Esophagus squamous epithelium (tissue), 5 donors: ENCODE results near the gene RAPGEF4. TPM values are rescaled to one million over a fixed set of nuclear protein-coding genes. Genes with fewer than 3 reads are reported as not detected.

Experiments
- DNase-seq: peaks from one replicate; lab custom pipeline; 2025; lab: John Stamatoyannopoulos, UW
- H3K27ac ChIP-seq, 4 donors: fragments of 200-600 bp; sonication (generic); one replicate each; pipeline ENCODE4 v1.5.1; 2016 to 2019; ENCODE audit warnings: mild to moderate bottlenecking in 1 of 4
- H3K27me3 ChIP-seq, 4 donors: fragments of 200-600 bp; sonication (generic); 1 replicate in 3 of 4; 2 replicates in 1 of 4; pipeline versions ENCODE4 v1.5.1 to v1.6.0; 2017 to 2021; ENCODE audit warnings: antibody characterized with exemption in 1 of 4
- H3K36me3 ChIP-seq, 3 donors: fragments of 200-600 bp; sonication (generic); one replicate each; pipeline ENCODE4 v1.5.1; 2016 to 2019
- H3K4me1 ChIP-seq, 3 donors: fragments of 200-600 bp; sonication (generic); one replicate each; pipeline ENCODE4 v1.5.1; 2017 to 2019
- H3K4me3 ChIP-seq, 4 donors: fragments of 200-600 bp; sonication (generic); 1 replicate in 3 of 4; 2 replicates in 1 of 4; pipeline ENCODE4 v1.5.1; 2016 to 2019; ENCODE audit warnings: mild to moderate bottlenecking in 2 of 4, moderate library complexity in 1 of 4
- H3K9me3 ChIP-seq, 3 donors: fragments of 200-600 bp; sonication (generic); one replicate each; pipeline ENCODE4 v1.5.1; 2016 to 2019
- POLR2A ChIP-seq, 4 donors: fragments of 450-650 bp; IDR thresholded peaks; one replicate each; pipeline ENCODE4 v1.6.1; 2017; ENCODE audit warnings: antibody characterized with exemption in 4 of 4, mild to moderate bottlenecking in 4 of 4, moderate library complexity in 3 of 4
- WGBS, 2 donors: methylation state at CpG; one replicate each; pipeline ENCODE4 v1.1.5; 2018; 5-methylcytosine and 5-hydroxymethylcytosine counted together
- intact Hi-C: fragments of 100-400 bp; cut with DNase I; formaldehyde crosslinking; loops from one replicate; pipeline ENCODE4 v1.15.0; 2022
- total RNA-seq, 4 donors: library from RNA; depleted of rRNA; stranded (reverse); fragments of >200 nt; gene quantifications; one replicate each; pipeline ENCODE4 v1.1.0, GENCODE V29; 2016
- TF ChIP-seq, protein P1 (sequence below), 6 experiments: fragments of 450-650 bp in 4 of 6; fragments of 200-600 bp in 2 of 6; sonication (generic) in 2 of 6; IDR thresholded peaks; one replicate each; pipeline ENCODE4 v1.5.1; 2016 to 2019; ENCODE audit warnings: antibody characterized with exemption in 6 of 6, mild to moderate bottlenecking in 4 of 6, moderate library complexity in 4 of 6
- donor health status: DM: yes; HTN: yes; CAD: no.

Gene RAPGEF4
- total RNA-seq, 4 donors from 2014 or later: 2.6 to 11.1 (median 2.9) TPM

DNA sequence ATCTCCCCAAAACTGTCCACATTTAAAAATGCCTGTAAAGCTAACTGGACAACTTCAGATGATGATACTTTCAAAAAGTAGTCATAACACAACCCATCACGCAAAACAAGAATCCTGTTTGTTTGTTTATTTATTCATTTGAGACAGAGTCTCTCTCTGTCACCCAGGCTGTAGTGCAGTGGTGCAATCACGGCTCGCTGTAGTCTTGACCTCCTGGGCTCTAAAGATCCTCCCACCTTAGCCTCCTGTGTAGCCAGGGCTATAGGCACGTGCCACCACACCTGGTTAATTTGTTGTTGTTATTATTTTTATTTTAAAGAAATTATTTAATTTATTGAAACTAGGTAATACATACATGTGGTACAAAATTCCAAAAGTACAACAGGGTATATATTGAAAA is 94.8 kb downstream of the RAPGEF4 start:
- H3K27ac ChIP-seq: no peak overlapping the region
- no peak for TF ChIP-seq POLR2A (IDR thresholded peaks at IDR 0.05)
- TF ChIP-seq, protein P1, sequence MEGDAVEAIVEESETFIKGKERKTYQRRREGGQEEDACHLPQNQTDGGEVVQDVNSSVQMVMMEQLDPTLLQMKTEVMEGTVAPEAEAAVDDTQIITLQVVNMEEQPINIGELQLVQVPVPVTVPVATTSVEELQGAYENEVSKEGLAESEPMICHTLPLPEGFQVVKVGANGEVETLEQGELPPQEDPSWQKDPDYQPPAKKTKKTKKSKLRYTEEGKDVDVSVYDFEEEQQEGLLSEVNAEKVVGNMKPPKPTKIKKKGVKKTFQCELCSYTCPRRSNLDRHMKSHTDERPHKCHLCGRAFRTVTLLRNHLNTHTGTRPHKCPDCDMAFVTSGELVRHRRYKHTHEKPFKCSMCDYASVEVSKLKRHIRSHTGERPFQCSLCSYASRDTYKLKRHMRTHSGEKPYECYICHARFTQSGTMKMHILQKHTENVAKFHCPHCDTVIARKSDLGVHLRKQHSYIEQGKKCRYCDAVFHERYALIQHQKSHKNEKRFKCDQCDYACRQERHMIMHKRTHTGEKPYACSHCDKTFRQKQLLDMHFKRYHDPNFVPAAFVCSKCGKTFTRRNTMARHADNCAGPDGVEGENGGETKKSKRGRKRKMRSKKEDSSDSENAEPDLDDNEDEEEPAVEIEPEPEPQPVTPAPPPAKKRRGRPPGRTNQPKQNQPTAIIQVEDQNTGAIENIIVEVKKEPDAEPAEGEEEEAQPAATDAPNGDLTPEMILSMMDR (IDR thresholded peaks at IDR 0.05): no peak
- intact Hi-C loops: no loop called here
- 89 to 93% methylated on average over 4 of the region's 4 CpGs for WGBS, 2 donors
- no peaks in the 10 kb centered on the region for H3K27me3 ChIP-seq
- H3K4me1 ChIP-seq: no peaks in the 10 kb centered on the region
- no peaks in the 10 kb centered on the region for H3K9me3 ChIP-seq
- no peak overlapping the region for H3K4me3 ChIP-seq
- DNase-seq: no peak
- no peaks in the 10 kb centered on the region for H3K36me3 ChIP-seq

DNA sequence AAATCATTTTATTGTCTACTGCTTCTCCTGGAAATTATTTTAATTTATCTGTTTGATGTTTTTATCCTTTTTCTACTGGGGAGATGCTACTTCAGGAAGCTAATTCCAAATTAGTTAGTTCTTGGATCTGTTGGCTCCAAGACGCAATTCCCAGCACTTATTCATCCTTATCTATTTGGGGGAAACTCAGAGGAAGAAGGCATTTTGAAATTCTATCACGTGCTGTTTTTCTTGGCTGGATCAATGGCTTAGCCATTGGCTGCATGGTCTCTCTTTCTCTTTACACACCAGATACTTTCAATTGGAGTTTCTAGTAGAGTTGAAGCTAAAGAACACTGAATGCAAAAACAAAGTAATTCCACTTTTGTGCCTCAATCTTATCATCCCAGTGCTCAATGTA is 98.3 kb downstream of the RAPGEF4 start:
- H3K27ac ChIP-seq: no peak overlapping the region
- H3K27me3 ChIP-seq: no peaks in the 10 kb centered on the region
- TF ChIP-seq, protein P1 (IDR thresholded peaks at IDR 0.05): no peak
- no peak for TF ChIP-seq POLR2A (IDR thresholded peaks at IDR 0.05)
- no peaks in the 10 kb centered on the region for H3K36me3 ChIP-seq
- H3K9me3 ChIP-seq: no peaks in the 10 kb centered on the region
- 61 to 69% methylated on average over 2 of the region's 2 CpGs for WGBS, 2 donors
- no peak for DNase-seq
- peaks cover 0 to 20% (median 0%) of the 10 kb centered on the region in 3 donors for H3K4me1 ChIP-seq
- intact Hi-C loops: no loop called here
- H3K4me3 ChIP-seq: no peak overlapping the region

DNA sequence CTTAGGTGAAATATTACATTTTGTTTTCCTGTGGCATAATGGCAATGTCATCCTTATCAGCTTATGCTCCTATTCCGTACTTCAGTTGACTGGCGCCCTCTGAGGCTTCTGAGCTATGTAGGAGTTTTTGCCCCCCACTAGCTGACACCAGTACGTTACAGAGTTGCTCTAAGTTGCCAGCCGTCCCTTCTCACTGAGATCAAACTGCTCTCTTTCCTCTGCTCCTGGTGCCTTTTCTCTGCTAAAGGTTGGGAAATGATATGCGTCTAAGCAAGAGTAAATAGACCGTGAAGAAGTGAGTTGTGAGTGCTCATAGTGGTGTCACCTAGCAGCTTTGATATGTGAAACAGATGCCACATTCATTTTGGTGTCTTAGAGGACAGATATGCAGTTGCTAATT is 99.2 kb downstream of the RAPGEF4 start:
- 77 to 82% methylated on average over 6 of the region's 6 CpGs for WGBS, 2 donors
- intact Hi-C loops: no loop called here

GRCh38 chr2:172836347-172836821 is 100.7 kb downstream of the RAPGEF4 start:
- no peak for DNase-seq
- peak overlapping the region; percentile 62 to 84 (median 74) for H3K27ac ChIP-seq
- intact Hi-C loops: no loop called here
- no peak overlapping the region for H3K4me3 ChIP-seq
- TF ChIP-seq, protein P1 (IDR thresholded peaks at IDR 0.05): no peak
- TF ChIP-seq POLR2A (IDR thresholded peaks at IDR 0.05): no peak
- peaks cover 0 to 20% (median 0%) of the 10 kb centered on the region in 3 donors for H3K4me1 ChIP-seq
- H3K27me3 ChIP-seq: no peaks in the 10 kb centered on the region
- H3K36me3 ChIP-seq: no peaks in the 10 kb centered on the region
- 39 to 48% methylated on average over 6 of the region's 6 CpGs for WGBS, 2 donors
- H3K9me3 ChIP-seq: no peaks in the 10 kb centered on the region

More for the DNA sequence above, 99.2 kb downstream of the RAPGEF4 start:
- no peak for TF ChIP-seq POLR2A (IDR thresholded peaks at IDR 0.05)
- TF ChIP-seq, protein P1 (IDR thresholded peaks at IDR 0.05): no peak
- DNase-seq: no peak
- H3K4me1 ChIP-seq: peaks cover 0 to 20% (median 0%) of the 10 kb centered on the region in 3 donors
- no peaks in the 10 kb centered on the region for H3K27me3 ChIP-seq
- H3K36me3 ChIP-seq: no peaks in the 10 kb centered on the region
- no peaks in the 10 kb centered on the region for H3K9me3 ChIP-seq
- no peak overlapping the region for H3K27ac ChIP-seq
- no peak overlapping the region for H3K4me3 ChIP-seq

GRCh38 chr2:172836827-172837226 is 101.2 kb downstream of the RAPGEF4 start:
- Histone ChIP-seq H3K4me3 (no peak overlapping the region), H3K27ac (peak overlapping the region; percentile 62 to 84 (median 74)), H3K36me3 (no peaks in the 10 kb centered on the region), H3K4me1 (peaks cover 0 to 20% (median 0%) of the 10 kb centered on the region in 3 donors), H3K9me3 (no peaks in the 10 kb centered on the region), H3K27me3 (no peaks in the 10 kb centered on the region)
- TF ChIP-seq, protein P1 (IDR thresholded peaks at IDR 0.05): no peak
- TF ChIP-seq POLR2A (IDR thresholded peaks at IDR 0.05): no peak
- no peak for DNase-seq
- intact Hi-C loops: no loop called here
